Measurements from ENCODE around the gene NDNF.

NDNF gene

GRCh38 chr4:121070696-121071639 is 1.4 kb downstream of the NDNF start:
- no peak for DNase-seq (ENCODE audit: low read depth)

- DNase-seq (ENCODE audit: low read depth): no peak
These were observed 2.1 kb downstream of the NDNF start for GRCh38 chr4:121070274-121070673.

GRCh38 chr4:121069430-121069829 is 2.9 kb downstream of the NDNF start:
- no peak for DNase-seq (ENCODE audit: low read depth)

- DNase-seq (ENCODE audit: low read depth): no peak
These were observed 7.9 kb downstream of the NDNF start for GRCh38 chr4:121064482-121064881.

- DNase-seq (ENCODE audit: low read depth): no peak
These were observed 9.8 kb downstream of the NDNF start for GRCh38 chr4:121062521-121062920.

GRCh38 chr4:121061861-121062260 is 10.5 kb downstream of the NDNF start:
- DNase-seq (ENCODE audit: low read depth): no peak

GRCh38 chr4:121061215-121061614 is 11.1 kb downstream of the NDNF start:
- DNase-seq (ENCODE audit: low read depth): no peak

GRCh38 chr4:121057466-121057922 is 14.8 kb downstream of the NDNF start:
- no peak for DNase-seq (ENCODE audit: low read depth)

GRCh38 chr4:121056066-121056465 is 16.3 kb downstream of the NDNF start:
- no peak for DNase-seq (ENCODE audit: low read depth)

- DNase-seq (ENCODE audit: low read depth): no peak
These were observed 18.0 kb downstream of the NDNF start for GRCh38 chr4:121054373-121054772.

GRCh38 chr4:121053601-121054143 is 18.7 kb downstream of the NDNF start:
- no peak for DNase-seq (ENCODE audit: low read depth)

- no peak for DNase-seq (ENCODE audit: low read depth)
These were observed 22.0 kb downstream of the NDNF start for GRCh38 chr4:121050300-121050699.

GRCh38 chr4:121049072-121049599 is 23.2 kb downstream of the NDNF start:
- no peak for DNase-seq (ENCODE audit: low read depth)

- no peak for DNase-seq (ENCODE audit: low read depth)
These were observed 24.2 kb downstream of the NDNF start for GRCh38 chr4:121048165-121048564.

GRCh38 chr4:121041307-121042090 is 30.8 kb downstream of the NDNF start:
- DNase-seq (ENCODE audit: low read depth): no peak

GRCh38 chr4:121034017-121034416 is 38.3 kb downstream of the NDNF start:
- DNase-seq (ENCODE audit: low read depth): no peak

- DNase-seq (ENCODE audit: low read depth): no peak
These were observed 41.6 kb downstream of the NDNF start for GRCh38 chr4:121030711-121031110.

- DNase-seq (ENCODE audit: low read depth): no peak
These were observed 42.2 kb downstream of the NDNF start for GRCh38 chr4:121030131-121030530.

- DNase-seq (ENCODE audit: low read depth): no peak
These were observed 46.3 kb downstream of the NDNF start for GRCh38 chr4:121026034-121026433.

- DNase-seq (ENCODE audit: low read depth): no peak
These were observed 46.8 kb downstream of the NDNF start for GRCh38 chr4:121025540-121025939.

GRCh38 chr4:121018543-121018942 is 53.8 kb downstream of the NDNF start:
- no peak for DNase-seq (ENCODE audit: low read depth)

- no peak for DNase-seq (ENCODE audit: low read depth)
These were observed 55.7 kb downstream of the NDNF start for GRCh38 chr4:121016611-121017010.

All from stimulated activated CD8-positive, alpha-beta memory T cell treated with anti-CD3 and anti-CD28 coated beads, Interleukin-12 subunit alpha, Interleukin-12 subunit beta, amount 100 ng/mL, for 1 hour (primary cell).